HG02970 (cell line): ENCODE measurements around the gene NPR2.

Experiments
- ATAC-seq: cut with Tn5 transposase; IDR thresholded peaks from one replicate; pipeline ENCODE4 v1.9.1; 2021; ENCODE audit warnings: mild to moderate bottlenecking, moderate library complexity, moderate number of reproducible peaks; ENCODE audit not compliant: unreplicated experiment, low FRiP score

NPR2 gene

GRCh38 chr9:35797311-35798109 is 6.1 kb downstream of the NPR2 start:
- ATAC-seq = no peak

- no peak for ATAC-seq
Observed at GRCh38 chr9:35798658-35799374, 7.4 kb downstream of the NPR2 start.

DNA sequence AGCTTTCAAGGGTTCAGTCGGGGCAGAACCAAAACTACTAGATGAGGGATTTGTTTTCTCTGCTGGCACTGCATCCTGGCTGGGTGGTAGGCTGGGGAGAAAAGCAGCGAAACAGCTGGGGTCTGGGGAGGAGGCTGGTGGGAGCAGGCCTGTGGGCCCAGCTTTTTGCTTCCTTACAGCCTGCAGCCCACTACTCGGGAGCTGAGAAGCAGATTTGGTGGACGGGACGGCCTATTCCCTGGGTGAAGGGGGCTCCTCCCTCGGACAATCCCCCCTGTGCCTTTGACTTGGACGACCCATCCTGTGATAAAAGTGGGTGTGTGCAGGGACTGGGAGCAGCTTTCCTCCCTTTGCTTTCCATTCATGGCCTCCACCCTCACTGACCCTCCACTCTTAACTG is 9.1 kb downstream of the NPR2 start:
- ATAC-seq = no peak

- no peak for ATAC-seq
Observed at GRCh38 chr9:35801328-35802128, 10.1 kb downstream of the NPR2 start.

DNA sequence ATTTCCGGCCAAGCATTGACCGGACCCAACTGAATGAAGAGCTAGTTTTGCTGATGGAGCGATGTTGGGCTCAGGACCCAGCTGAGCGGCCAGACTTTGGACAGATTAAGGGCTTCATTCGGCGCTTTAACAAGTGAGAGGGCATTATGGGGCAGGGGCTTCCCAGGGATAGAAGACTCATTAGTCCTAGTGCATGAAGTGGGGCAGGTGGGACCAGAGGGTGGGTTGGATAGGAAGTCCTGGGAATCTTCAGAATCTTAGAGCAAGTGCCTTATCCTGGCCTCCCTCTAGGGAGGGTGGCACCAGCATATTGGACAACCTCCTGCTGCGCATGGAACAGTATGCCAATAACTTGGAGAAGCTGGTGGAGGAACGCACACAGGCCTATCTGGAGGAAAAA is 14.7 kb downstream of the NPR2 start:
- no peak for ATAC-seq

DNA sequence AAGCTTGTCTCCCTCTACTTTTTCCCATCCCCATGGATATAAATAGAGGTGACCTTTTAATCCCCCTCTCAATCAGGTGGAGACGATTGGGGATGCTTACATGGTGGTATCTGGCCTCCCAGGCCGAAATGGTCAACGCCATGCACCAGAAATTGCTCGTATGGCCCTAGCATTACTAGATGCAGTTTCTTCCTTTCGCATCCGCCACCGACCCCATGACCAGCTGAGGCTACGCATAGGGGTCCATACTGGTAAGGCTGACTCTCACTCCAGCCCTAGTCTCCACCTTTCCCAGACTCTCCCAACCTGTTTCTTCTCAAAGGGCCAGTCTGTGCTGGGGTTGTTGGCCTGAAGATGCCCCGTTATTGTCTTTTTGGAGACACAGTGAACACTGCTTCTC is 17.0 kb downstream of the NPR2 start:
- no peak for ATAC-seq

DNA sequence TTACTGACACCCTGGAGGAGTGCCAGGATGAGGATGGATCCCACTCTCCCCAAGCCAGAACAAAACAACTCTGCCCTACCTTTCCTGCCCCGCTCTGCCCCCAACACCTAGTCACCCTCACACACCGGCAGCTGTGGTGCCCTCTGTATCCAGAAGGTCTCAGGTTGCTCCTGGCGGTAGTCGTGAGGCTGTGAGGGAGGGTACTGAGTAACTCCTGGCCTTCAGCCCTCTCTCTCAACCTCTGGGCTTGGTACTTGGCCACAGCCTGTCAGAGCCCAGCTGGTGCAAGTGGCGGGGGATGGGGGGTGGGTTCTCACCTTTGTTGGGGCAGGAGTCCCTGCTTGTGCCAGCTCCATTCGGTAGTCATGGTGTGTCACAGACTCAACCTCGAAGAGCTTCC is 18.7 kb downstream of the NPR2 start:
- ATAC-seq = no peak

DNA sequence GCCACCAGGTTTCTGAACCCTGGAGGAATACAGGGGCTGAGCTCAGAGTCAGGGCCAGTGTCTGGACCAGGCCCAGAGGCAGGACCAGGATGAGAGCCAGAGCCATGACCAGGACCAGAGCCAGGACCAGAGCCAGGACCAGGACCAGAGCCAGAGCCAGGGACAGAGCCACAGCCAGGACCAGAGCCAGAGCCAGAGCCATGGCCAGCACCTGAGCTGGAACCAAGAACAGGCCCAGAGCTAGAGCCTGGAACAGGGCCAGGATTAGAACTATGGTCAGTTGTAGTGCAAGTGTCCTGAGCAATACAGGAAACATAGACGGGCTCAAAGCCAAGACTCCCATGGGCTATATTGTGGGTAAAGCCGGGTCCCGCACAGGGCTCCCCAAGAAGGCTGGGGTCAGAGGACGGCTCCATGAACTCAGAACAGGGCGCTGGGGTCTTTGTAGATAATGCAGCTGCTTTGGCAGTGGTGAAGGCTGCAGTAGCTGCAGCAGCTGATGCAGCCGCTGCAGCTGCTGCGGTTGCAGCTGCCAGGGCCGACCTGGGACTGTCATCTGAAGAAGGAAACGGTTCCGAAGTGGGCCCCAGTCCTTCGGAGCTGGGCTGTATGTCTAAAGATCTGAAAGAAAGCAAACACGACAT is 20.1 kb downstream of the NPR2 start:
- no peak for ATAC-seq

DNA sequence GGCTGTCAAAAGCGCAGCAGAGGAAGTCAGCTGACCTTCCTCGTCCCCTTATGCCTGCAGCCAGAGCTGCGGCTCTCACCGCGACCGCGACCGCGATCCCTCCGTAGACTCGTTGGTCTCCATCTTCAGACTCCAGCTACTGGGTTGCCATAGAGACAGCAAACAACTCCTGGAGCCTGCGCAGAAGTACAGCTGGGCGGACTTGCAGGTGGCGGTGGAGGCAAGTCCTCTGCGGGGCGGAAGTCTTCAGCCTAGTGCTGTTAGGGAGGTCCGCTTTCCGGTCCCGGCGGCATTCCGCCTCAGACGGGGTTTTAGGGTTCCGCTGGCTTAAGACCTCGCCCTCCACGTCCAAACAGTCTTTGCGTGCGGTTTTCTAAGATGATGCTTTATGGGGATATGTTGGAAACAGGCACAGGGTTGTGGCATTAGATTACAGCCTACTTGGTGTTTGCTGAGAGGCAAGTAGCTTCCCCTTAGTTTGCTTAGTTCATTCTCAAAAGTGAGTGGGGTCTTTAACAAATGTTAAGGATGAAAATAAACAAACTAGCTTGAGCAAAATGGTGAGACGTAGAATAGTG is 20.7 kb downstream of the NPR2 start, which contains the start of gene SPAG8:
TSS of gene SPAG8 (minus strand) at position 238 of the 578 bp plus-strand sequence. CDS start at position 123, 115 bp downstream.
- ATAC-seq = peak; percentile 39

DNA sequence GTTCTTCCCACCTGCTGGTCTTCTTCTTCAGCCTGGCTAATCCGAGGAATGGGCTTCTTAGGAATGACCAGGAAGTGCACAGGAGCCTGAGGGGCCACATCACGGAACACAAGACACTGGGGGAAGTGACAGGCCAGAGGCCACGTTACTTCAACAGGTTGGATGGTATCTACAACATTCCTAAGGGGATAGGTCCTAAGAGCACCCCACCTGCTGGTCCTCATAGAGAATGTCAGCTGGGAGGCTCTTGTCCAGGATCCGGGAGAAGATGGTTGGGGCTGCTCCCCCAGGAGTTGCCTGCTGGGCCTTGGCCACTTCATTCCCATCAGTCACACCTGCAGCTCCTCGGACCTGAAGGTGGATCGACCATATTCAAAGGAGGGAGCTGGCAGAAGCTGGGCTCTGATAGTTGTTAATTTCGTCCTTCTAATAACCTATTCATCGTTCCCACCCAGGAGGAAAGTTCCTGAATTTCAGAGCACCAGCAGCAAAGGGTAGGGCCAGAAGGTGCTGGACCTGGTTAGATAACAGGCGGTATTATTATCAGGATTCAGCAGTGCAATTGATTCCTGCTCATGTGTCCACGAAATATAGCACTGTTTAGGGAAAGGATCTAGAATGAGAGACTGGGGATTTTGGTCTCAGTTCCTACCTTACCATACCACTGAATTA is 22.2 kb downstream of the NPR2 start:
- ATAC-seq = no peak

DNA sequence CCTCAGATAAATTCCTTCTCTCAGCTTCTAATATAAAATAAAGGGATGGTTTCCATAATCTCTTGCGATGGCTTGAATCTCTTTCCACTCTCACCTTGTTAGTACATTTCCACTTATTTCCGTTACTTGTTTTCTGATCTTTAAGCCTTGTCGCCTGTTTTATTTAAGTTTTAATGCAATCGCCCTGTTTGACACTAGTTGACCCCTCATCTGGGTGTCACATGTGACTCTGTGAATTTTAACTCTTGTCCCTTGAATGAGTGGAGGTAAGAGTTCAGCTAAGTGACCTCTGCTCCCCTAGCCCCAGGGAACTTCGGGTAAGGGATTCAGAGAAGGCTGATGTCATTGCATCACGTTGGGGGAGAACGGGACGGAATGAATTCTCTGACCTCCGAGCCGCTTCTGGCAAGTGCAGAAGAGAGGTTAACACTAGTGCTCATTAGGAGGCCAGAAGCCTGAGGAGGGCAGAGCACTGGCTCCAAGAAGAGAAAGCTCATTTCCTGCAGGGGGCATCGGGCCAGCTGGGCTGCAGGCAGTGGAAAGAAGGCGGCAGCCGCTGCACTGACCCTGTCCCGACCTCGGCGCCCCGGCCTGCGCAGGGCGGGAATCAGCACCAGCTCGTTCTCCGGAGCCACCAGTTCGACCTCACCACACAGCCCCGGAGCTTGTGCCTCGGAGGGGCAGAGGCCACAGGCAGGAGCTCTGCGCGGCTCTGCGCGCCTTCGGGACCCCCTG is 22.9 kb downstream of the NPR2 start:
- ATAC-seq = peak; percentile 12

DNA sequence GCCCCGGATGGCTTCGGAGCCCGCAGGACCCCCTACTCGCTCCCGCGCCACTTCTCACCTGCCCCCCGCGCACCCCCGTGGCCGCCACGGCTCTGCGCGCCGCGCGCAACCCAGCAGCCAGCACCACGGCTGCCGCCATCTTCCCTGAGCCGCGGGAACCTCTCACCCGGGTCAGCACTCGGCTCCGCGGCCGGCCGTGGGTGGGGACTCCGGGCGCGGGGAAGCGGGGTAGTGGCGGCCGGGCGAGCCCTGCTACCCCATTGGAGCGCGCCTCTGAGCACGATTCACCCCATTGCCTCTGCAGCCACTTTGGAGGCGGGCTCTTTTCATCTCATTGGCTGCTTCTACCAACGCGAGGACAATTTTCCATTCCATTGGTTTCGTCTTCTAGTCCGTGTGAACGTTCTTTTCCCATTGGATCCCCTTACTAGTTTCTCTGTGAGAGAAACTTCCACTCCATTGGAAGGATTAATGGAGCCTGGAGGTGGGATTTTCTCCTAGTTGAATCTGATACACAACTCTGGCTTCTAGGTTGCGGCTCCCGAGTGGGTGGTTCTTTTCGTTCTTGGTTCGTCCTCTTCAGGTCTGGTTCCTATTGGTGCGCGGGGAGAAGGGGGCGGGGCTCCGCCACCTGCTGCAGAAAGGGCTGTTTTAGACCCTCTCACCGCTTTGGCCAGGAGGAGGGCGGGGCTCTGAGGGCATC is 23.6 kb downstream of the NPR2 start, which contains the start of gene HINT2:
TSS of gene HINT2 (minus strand) at position 202 of the 703 bp plus-strand sequence. CDS start at position 139, 63 bp downstream.
- ATAC-seq = peak; percentile 76

GRCh38 chr9:35816708-35817107 is 25.3 kb downstream of the NPR2 start:
- ATAC-seq = no peak

GRCh38 chr9:35818341-35818740 is 26.9 kb downstream of the NPR2 start:
- ATAC-seq = no peak

GRCh38 chr9:35820076-35820475 is 28.7 kb downstream of the NPR2 start:
- no peak for ATAC-seq

DNA sequence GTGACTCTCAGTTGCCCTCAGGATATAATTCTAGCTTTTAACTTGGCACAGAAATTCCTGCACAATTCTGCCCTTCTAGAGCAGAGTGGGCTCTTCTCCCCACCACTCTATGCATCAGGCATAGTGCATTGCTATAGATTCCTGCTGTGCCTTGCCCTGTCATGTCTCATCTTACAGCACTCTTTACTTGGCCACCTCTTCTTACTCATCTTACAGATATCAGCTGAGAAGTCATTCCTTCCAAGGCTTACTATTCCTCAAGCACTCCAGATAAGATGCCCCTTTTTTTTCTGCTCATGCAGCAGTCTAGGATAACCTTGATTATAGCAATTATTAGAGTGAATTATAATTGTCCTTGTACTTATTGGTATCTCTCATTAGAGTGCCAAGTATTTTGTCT is 31.5 kb downstream of the NPR2 start:
- no peak for ATAC-seq

- no peak for ATAC-seq
Observed at GRCh38 chr9:35826071-35826701, 34.8 kb downstream of the NPR2 start.

GRCh38 chr9:35827486-35827885 is 36.1 kb downstream of the NPR2 start:
- no peak for ATAC-seq
